ENCODE measurements around the gene NINJ2. TPM values are rescaled to one million over a fixed set of nuclear protein-coding genes. Genes with fewer than 3 reads are reported as not detected.

The NINJ2 gene
- total RNA-seq, 4 donors from 2014 or later: 3.8 to 8.3 (median 5.2) TPM; not detected in 1

GRCh38 chr12:558580-558979 is 104.7 kb downstream of the NINJ2 start:
- Histone ChIP-seq H3K9me3 (no peaks in the 10 kb centered on the region), H3K36me3 (no peaks in the 10 kb centered on the region), H3K4me3 (no peak overlapping the region), H3K4me1 (peaks cover 0 to 8% (median 0%) of the 10 kb centered on the region in 4 donors), H3K27me3 (no peaks in the 10 kb centered on the region), H3K27ac (no peak overlapping the region)
- TF ChIP-seq CTCF (IDR thresholded peaks at IDR 0.05): no peak
- no peak for TF ChIP-seq POLR2A (IDR thresholded peaks at IDR 0.05)
- no peak for DNase-seq

- no peaks in the 10 kb centered on the region for H3K9me3 ChIP-seq
- no peak for DNase-seq
- TF ChIP-seq POLR2A (IDR thresholded peaks at IDR 0.05): no peak
- no peak for TF ChIP-seq CTCF (IDR thresholded peaks at IDR 0.05)
- H3K27ac ChIP-seq: no peak overlapping the region
- H3K4me3 ChIP-seq: no peak overlapping the region
- H3K36me3 ChIP-seq: no peaks in the 10 kb centered on the region
- peaks cover 0 to 4% (median 0%) of the 10 kb centered on the region in 4 donors for H3K4me1 ChIP-seq
- H3K27me3 ChIP-seq: no peaks in the 10 kb centered on the region
Observed at GRCh38 chr12:556498-556897, 106.7 kb downstream of the NINJ2 start.

- no peaks in the 10 kb centered on the region for H3K9me3 ChIP-seq
- peaks cover 0 to 4% (median 0%) of the 10 kb centered on the region in 4 donors for H3K4me1 ChIP-seq
- TF ChIP-seq POLR2A (IDR thresholded peaks at IDR 0.05) (no peak), CTCF (IDR thresholded peaks at IDR 0.05) (no peak)
- H3K36me3 ChIP-seq: no peaks in the 10 kb centered on the region
- no peak for DNase-seq
- H3K27me3 ChIP-seq: no peaks in the 10 kb centered on the region
- H3K4me3 ChIP-seq: peak overlapping the region in 1 of 4 donors; percentile 31
- peak overlapping the region in 1 of 4 donors; percentile 49 for H3K27ac ChIP-seq
Observed at GRCh38 chr12:554001-554285, 109.3 kb downstream of the NINJ2 start.

GRCh38 chr12:553216-554000 is 109.8 kb downstream of the NINJ2 start:
- DNase-seq: peak in 1 of 3 donors; percentile 51
- no peaks in the 10 kb centered on the region for H3K36me3 ChIP-seq
- no peaks in the 10 kb centered on the region for H3K27me3 ChIP-seq
- peak overlapping the region in 1 of 4 donors; percentile 49 for H3K27ac ChIP-seq
- TF ChIP-seq CTCF (IDR thresholded peaks at IDR 0.05) (no peak), POLR2A (IDR thresholded peaks at IDR 0.05) (no peak)
- H3K9me3 ChIP-seq: no peaks in the 10 kb centered on the region
- H3K4me3 ChIP-seq: peak overlapping the region in 1 of 4 donors; percentile 31
- peaks cover 0 to 4% (median 0%) of the 10 kb centered on the region in 4 donors for H3K4me1 ChIP-seq

- Histone ChIP-seq H3K4me1 (peaks cover 0 to 4% (median 0%) of the 10 kb centered on the region in 4 donors), H3K9me3 (no peaks in the 10 kb centered on the region), H3K27me3 (no peaks in the 10 kb centered on the region), H3K27ac (no peak overlapping the region), H3K36me3 (no peaks in the 10 kb centered on the region), H3K4me3 (no peak overlapping the region)
- DNase-seq: no peak
- TF ChIP-seq POLR2A (IDR thresholded peaks at IDR 0.05) (no peak), CTCF (IDR thresholded peaks at IDR 0.05) (no peak)
Observed at GRCh38 chr12:552466-552865, 110.8 kb downstream of the NINJ2 start.
